ENCODE measurements around the gene RCN2.

Gene RCN2

DNA sequence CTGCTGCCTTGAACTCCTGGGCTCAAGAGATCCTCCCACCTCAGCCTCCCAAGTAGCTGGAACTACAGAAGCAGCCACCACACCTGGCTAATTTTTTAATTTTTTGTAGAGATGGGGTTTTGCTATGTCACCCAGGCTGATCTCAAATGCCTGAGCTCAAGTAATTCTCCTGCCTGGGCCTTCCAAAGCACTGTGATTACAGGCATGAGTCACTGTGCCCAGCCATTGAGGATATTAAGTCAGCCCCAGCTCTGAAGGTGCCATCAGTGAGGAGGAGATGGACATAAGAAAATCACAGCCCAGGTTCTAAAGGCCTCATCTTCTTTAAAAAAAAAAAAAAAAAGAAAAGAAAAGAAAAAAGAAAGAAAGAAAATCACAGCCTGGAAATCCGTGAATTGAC is 36.8 kb downstream of the RCN2 start:
- TF ChIP-seq, protein P1, sequence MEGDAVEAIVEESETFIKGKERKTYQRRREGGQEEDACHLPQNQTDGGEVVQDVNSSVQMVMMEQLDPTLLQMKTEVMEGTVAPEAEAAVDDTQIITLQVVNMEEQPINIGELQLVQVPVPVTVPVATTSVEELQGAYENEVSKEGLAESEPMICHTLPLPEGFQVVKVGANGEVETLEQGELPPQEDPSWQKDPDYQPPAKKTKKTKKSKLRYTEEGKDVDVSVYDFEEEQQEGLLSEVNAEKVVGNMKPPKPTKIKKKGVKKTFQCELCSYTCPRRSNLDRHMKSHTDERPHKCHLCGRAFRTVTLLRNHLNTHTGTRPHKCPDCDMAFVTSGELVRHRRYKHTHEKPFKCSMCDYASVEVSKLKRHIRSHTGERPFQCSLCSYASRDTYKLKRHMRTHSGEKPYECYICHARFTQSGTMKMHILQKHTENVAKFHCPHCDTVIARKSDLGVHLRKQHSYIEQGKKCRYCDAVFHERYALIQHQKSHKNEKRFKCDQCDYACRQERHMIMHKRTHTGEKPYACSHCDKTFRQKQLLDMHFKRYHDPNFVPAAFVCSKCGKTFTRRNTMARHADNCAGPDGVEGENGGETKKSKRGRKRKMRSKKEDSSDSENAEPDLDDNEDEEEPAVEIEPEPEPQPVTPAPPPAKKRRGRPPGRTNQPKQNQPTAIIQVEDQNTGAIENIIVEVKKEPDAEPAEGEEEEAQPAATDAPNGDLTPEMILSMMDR (IDR thresholded peaks at IDR 0.05; ENCODE audit: extremely low read depth, missing control alignments) = no peak
- DNase-seq (ENCODE audit: low spot score) = no peak

DNA sequence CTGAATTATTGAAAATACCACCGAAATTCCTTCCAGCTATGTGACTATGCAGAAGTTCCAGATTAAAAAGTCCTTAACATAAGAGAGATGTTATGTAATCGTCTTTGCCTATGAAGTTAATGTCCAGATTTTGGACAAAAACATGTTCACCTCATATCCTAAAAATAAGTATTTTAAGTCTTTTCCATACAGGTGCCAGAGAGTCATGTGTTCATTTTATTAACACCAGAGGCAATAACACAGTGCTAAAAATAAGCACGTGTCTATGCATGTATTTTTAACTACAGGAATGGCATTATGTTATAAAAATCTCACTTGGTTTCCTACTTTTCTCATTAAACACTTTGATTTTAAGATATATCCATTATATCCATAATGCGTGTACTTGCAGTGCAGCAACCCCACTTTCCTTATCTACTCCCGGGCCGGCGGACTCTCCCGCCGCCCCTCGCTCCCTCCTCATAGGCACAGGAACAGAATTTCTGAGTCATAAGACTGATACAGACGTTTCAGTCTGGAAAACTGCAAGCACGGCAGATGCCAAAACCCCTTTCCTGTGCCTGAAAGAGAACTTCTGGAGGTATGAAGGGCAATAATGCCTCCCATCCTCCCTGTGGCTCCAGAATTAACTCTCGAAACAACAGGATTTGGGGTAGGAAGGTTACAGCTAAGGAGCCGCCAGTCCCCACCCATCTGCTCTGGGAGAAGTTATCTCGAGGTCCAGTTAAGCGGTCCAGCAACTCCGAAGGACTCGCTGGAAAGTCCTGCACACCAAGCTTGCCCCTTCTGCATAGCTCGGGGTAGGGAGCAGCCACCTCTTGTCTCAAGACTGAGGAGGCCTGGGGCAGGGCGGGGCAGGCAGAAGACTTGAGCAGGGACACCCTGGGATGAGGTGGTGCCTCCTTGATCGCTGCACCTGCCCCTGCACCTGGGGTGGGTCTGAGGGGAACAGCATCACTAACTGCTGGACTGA is 41.1 kb downstream of the RCN2 start:
- TF ChIP-seq, protein P1 (IDR thresholded peaks at IDR 0.05; ENCODE audit: extremely low read depth, missing control alignments) = no peak

DNA sequence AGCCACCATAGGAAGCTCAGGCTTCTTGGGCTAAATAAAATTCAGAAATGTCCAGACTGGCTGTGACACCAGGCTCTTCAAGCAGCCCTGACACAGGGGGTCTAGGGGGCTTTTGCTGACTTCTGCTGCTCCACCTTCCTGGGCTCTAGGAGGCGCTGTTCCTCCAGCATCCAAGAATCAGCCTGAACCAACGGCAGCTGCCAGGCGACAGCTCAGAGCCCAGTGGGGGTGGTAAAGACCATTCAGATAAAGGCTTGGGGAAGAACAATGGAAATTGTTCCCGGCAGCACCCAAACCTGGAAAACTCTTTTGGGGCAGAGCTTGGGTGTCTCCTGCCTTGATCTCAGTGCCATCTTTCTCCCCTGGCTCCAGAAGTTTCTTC is 41.8 kb downstream of the RCN2 start:
- TF ChIP-seq, protein P1 (IDR thresholded peaks at IDR 0.05; ENCODE audit: extremely low read depth, missing control alignments) = peak; percentile 69
- DNase-seq (ENCODE audit: low spot score) = peak; percentile 65

More for the DNA sequence above, 41.1 kb downstream of the RCN2 start:
- DNase-seq (ENCODE audit: low spot score) = no peak

DNA sequence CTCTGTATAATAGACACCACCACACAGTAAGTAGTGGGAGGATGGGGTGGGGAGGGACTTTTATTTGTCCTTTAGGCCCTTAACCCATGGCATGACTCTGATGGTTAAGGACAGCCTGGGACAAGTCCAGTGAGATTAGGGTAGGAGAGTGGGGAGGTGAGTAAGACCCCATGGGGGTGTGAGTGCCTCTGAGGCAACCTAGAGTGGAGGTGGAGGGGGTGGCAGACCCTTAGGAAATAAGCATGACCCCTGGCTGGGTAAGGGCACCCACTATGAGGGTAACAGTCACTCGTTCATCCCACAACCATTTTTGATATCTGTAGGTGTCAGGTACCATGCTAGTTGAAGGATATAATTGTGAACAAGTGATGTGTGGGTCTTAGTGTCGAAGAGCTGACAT is 42.4 kb downstream of the RCN2 start:
- no peak for DNase-seq (ENCODE audit: low spot score)
- TF ChIP-seq, protein P1 (IDR thresholded peaks at IDR 0.05; ENCODE audit: extremely low read depth, missing control alignments) = no peak

DNA sequence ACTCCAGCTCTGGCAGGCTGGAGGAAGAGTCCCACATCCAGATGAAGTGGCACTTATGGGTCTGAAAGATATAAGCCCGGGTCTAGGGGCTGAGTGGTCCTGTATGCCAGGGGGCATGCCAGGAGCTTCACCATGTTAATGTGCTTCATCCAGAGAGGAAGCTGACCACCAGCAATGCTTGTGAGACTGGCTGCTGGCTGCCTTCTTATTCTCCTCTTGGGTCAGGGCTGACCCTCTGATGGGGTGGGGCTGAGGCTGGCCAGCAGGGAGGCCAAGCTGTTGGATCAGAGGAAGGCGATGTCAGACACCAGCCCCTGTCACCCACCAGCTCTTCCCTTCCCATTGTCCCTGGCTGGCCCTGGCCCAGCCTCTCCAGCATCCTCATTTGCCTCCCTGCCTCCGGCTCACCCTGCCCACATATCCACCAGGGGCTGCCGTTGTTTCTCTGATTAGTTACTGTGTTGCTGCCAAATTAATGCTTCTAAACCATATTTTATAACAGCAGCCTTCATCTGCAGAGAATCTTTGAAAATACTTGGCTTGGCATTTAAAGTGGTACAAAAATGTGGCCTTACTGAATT is 43.0 kb downstream of the RCN2 start:
- no peak for DNase-seq (ENCODE audit: low spot score)
- TF ChIP-seq, protein P1 (IDR thresholded peaks at IDR 0.05; ENCODE audit: extremely low read depth, missing control alignments) = no peak

DNA sequence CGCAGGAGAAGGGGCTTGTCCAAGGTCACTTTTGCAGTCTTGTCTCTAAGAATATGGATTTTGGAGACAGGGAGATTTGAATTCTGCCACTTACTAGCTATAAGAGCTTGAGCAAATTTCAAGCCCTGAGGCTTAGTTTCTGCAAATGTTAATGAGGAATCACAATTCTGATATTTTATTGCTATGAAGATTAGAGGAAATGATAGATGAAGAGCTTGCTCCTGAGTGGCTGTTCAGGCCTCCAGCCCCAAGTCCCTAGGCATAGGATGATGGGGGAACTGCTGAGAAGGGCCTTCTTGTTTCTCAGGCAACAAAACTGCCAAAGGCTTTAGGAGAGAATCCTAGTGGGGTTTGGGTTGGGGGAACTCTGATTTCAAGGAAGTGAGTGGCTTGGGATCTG is 44.6 kb downstream of the RCN2 start:
- no peak for DNase-seq (ENCODE audit: low spot score)
- TF ChIP-seq, protein P1 (IDR thresholded peaks at IDR 0.05; ENCODE audit: extremely low read depth, missing control alignments) = no peak

DNA sequence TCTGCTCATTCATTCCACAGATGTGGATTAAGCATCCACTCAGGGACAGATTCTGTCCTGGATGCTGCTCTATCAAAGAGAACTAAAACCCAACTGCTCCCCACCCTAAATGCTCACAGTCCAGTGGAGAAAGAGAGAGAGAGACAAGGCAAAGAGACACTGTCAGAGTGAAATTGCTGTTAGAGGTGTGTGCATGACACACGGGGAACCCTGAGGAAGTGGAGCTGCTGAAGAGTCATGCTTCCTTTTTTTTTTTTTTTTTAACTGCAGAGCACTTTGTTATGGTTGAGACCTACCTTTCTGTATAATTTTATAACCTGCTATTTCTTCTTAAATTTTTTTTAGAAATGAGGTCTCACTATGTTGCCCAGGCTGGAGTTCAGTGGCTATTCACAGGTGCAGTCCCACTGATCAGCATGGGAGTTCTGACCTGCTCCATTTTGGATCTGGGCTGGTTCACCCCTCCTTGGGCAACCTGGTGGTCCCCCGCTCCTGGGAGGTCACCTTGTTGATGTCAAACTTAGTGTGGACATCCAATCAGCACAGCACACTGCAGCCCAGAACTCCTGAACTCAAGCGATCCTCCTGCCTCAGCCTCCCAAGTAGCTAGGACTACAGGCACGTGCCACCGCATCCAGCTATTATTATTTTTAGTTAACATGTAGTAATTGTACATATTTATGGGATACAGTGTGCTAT is 45.2 kb downstream of the RCN2 start:
- peak; percentile 48 for DNase-seq (ENCODE audit: low spot score)
- TF ChIP-seq, protein P1 (IDR thresholded peaks at IDR 0.05; ENCODE audit: extremely low read depth, missing control alignments) = no peak
